Measurements from ENCODE around the gene DHDDS.
"Not testable (repeated sequence)": the region's sequence is repeated elsewhere in the genome, so short reads cannot be mapped to it uniquely, and the experiment has no call there.

The DHDDS gene

GRCh38 chr1:26477446-26478152 is 45.5 kb downstream of the DHDDS start:
- no peak for DNase-seq

GRCh38 chr1:26478159-26478558 is 46.0 kb downstream of the DHDDS start:
- DNase-seq: no peak

- no peak for DNase-seq
Observed at GRCh38 chr1:26478988-26479387, 46.9 kb downstream of the DHDDS start.

GRCh38 chr1:26482921-26483320 is 50.8 kb downstream of the DHDDS start:
- DNase-seq: no peak

GRCh38 chr1:26483980-26484379 is 51.9 kb downstream of the DHDDS start:
- DNase-seq: no peak

GRCh38 chr1:26490155-26490554 is 58.0 kb downstream of the DHDDS start:
- DNase-seq: no peak

- no peak for DNase-seq
Observed at GRCh38 chr1:26493267-26493666, 61.1 kb downstream of the DHDDS start.

GRCh38 chr1:26493938-26494337 is 61.8 kb downstream of the DHDDS start:
- DNase-seq: no peak

GRCh38 chr1:26496861-26497260 is 64.7 kb downstream of the DHDDS start:
- DNase-seq: no peak

GRCh38 chr1:26498894-26499293 is 66.8 kb downstream of the DHDDS start:
- no peak for DNase-seq

GRCh38 chr1:26500488-26501175 is 68.5 kb downstream of the DHDDS start:
- peak; percentile 23 for DNase-seq

GRCh38 chr1:26510711-26511110 is 78.6 kb downstream of the DHDDS start:
- not testable (repeated sequence) for DNase-seq

GRCh38 chr1:26515836-26516235 is 83.7 kb downstream of the DHDDS start:
- DNase-seq: not testable (repeated sequence)

GRCh38 chr1:26516987-26517765 is 85.1 kb downstream of the DHDDS start:
- DNase-seq: no peak

GRCh38 chr1:26517766-26518049 is 85.6 kb downstream of the DHDDS start:
- no peak for DNase-seq

- no peak for DNase-seq
Observed at GRCh38 chr1:26518355-26518754, 86.2 kb downstream of the DHDDS start.

GRCh38 chr1:26520339-26520738 is 88.2 kb downstream of the DHDDS start:
- DNase-seq: no peak

Measured in NCI-H1694 (cell line).